Keratinocyte (primary cell): ENCODE data around the gene SH3PXD2A.

Experiments
- EZH2 ChIP-seq: IDR thresholded peaks from one replicate; pipeline ENCODE4 v1.6.1; 2012; ENCODE audit warnings: inconsistent platforms, mild to moderate bottlenecking, low read length, moderate library complexity
- TF ChIP-seq, protein P1 (sequence below), 3 experiments: IDR thresholded peaks in 1 of 3; conservative IDR thresholded peaks in 1 of 3; optimal IDR thresholded peaks in 1 of 3; 2 replicates in 2 of 3; 3 replicates in 1 of 3; pipeline versions ENCODE3 to v1.5.1; 2011; ENCODE audit warnings: low read length in 3 of 3, mild to moderate bottlenecking in 3 of 3, moderate library complexity in 2 of 3, control low read depth in 1 of 3, inconsistent platforms in 1 of 3; ENCODE audit not compliant: insufficient read depth in 2 of 3; ENCODE audit errors: extremely low read depth in 1 of 3

- TF ChIP-seq, protein P1, sequence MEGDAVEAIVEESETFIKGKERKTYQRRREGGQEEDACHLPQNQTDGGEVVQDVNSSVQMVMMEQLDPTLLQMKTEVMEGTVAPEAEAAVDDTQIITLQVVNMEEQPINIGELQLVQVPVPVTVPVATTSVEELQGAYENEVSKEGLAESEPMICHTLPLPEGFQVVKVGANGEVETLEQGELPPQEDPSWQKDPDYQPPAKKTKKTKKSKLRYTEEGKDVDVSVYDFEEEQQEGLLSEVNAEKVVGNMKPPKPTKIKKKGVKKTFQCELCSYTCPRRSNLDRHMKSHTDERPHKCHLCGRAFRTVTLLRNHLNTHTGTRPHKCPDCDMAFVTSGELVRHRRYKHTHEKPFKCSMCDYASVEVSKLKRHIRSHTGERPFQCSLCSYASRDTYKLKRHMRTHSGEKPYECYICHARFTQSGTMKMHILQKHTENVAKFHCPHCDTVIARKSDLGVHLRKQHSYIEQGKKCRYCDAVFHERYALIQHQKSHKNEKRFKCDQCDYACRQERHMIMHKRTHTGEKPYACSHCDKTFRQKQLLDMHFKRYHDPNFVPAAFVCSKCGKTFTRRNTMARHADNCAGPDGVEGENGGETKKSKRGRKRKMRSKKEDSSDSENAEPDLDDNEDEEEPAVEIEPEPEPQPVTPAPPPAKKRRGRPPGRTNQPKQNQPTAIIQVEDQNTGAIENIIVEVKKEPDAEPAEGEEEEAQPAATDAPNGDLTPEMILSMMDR (optimal IDR thresholded peaks at IDR 0.05 in 1 of 3, IDR thresholded peaks at IDR 0.05 in 1 of 3, conservative IDR thresholded peaks at IDR 0.05 in 1 of 3; ENCODE audit: extremely low read depth in 1 of 3, insufficient read depth in 2 of 3, low read length in 3 of 3), result no peak
- no peak for TF ChIP-seq EZH2
These were observed 245.3 kb downstream of the SH3PXD2A start for GRCh38 chr10:103610083-103610472.
